SK-N-SH treated with all-trans-retinoic acid at 6 μM for 48 hours (cell line): ENCODE data around the gene ABCC12.

Experiments
- ATAC-seq: fragments of 200-7000 bp; cut with Tn5 transposase; 3 replicates; pipeline ENCODE4 v1.9.1; 2020; ENCODE audit warnings: mild to moderate bottlenecking, moderate library complexity
- ARNTL ChIP-seq: fragments of 450-650 bp; formaldehyde crosslinking; IDR thresholded peaks from 2 replicates; pipeline ENCODE4 v1.5.0; 2020; ENCODE audit warnings: low read depth, mild to moderate bottlenecking, moderate library complexity, borderline replicate concordance
- BACH2 ChIP-seq: fragments of 250-450 bp; sonication (Bioruptor Pico); IDR thresholded peaks from 2 replicates; pipeline ENCODE4 v1.9.0; 2021; ENCODE audit warnings: mild to moderate bottlenecking, borderline replicate concordance
- CREB5 ChIP-seq: fragments of 250-450 bp; sonication (Bioruptor Pico); IDR thresholded peaks from 2 replicates; pipeline ENCODE4 v1.5.1; 2020; ENCODE audit warnings: low read depth, mild to moderate bottlenecking, moderate library complexity
- CSDC2 ChIP-seq: fragments of 250-450 bp; sonication (Bioruptor Pico); IDR thresholded peaks from 2 replicates; pipeline ENCODE4 v1.5.0; 2020; ENCODE audit warnings: mild to moderate bottlenecking, moderate library complexity
- CSRNP3 ChIP-seq: fragments of 250-450 bp; sonication (Bioruptor Pico); IDR thresholded peaks from 2 replicates; pipeline ENCODE4 v1.5.1; 2021; ENCODE audit warnings: mild to moderate bottlenecking, moderate library complexity
- ESRRG ChIP-seq: fragments of 250-450 bp; sonication (Bioruptor Pico); IDR thresholded peaks from 2 replicates; pipeline ENCODE4 v1.6.1; 2021; ENCODE audit warnings: mild to moderate bottlenecking
- ISL1 ChIP-seq: fragments of 250-450 bp; sonication (Bioruptor Pico); IDR thresholded peaks from 2 replicates; pipeline ENCODE4 v2.1.2; 2022; ENCODE audit warnings: mild to moderate bottlenecking, moderate library complexity
- OSR1 ChIP-seq: fragments of 250-450 bp; sonication (Bioruptor Pico); IDR thresholded peaks from 2 replicates; pipeline ENCODE4 v1.8.0; 2022; ENCODE audit warnings: moderate library complexity, mild to moderate bottlenecking, inconsistent platforms
- PATZ1 ChIP-seq: fragments of 250-450 bp; sonication (Bioruptor Pico); IDR thresholded peaks from 2 replicates; pipeline ENCODE4 v1.8.0; 2020; ENCODE audit warnings: mild to moderate bottlenecking, moderate library complexity, borderline replicate concordance
- PPARA ChIP-seq: fragments of 250-450 bp; sonication (Bioruptor Pico); IDR thresholded peaks from 2 replicates; pipeline ENCODE4 v1.5.0; 2020; ENCODE audit warnings: mild to moderate bottlenecking, borderline replicate concordance
- RARB ChIP-seq: fragments of 250-450 bp; sonication (Bioruptor Pico); IDR thresholded peaks from 2 replicates; pipeline ENCODE4 v1.8.0; 2021; ENCODE audit warnings: mild to moderate bottlenecking, moderate library complexity
- SNAI2 ChIP-seq: fragments of 250-450 bp; sonication (Bioruptor Pico); IDR thresholded peaks from 2 replicates; pipeline ENCODE4 v1.5.0; 2020; ENCODE audit warnings: mild to moderate bottlenecking, moderate library complexity
- TOX ChIP-seq: fragments of 250-450 bp; sonication (Bioruptor Pico); IDR thresholded peaks from 2 replicates; pipeline ENCODE4 v1.8.0; 2021; ENCODE audit warnings: mild to moderate bottlenecking, moderate library complexity, borderline replicate concordance
- TSHZ2 ChIP-seq: fragments of 250-450 bp; sonication (Bioruptor Pico); IDR thresholded peaks from 2 replicates; pipeline ENCODE4 v1.5.0; 2020; ENCODE audit warnings: mild to moderate bottlenecking, moderate library complexity
- ZC3H10 ChIP-seq: fragments of 250-450 bp; sonication (Bioruptor Pico); IDR thresholded peaks from 2 replicates; pipeline ENCODE4 v1.5.1; 2021; ENCODE audit warnings: mild to moderate bottlenecking, moderate library complexity
- ZFP30 ChIP-seq: fragments of 450-650 bp; formaldehyde crosslinking; IDR thresholded peaks from 2 replicates; pipeline ENCODE4 v1.5.0; 2022; ENCODE audit warnings: mild to moderate bottlenecking, moderate library complexity
- ZNF70 ChIP-seq: fragments of 450-650 bp; formaldehyde crosslinking; IDR thresholded peaks from 2 replicates; pipeline ENCODE4 v1.5.0; 2020; ENCODE audit warnings: mild to moderate bottlenecking, moderate library complexity
- ZNF8 ChIP-seq: fragments of 450-650 bp; formaldehyde crosslinking; IDR thresholded peaks from 2 replicates; pipeline ENCODE4 v1.5.0; 2020; ENCODE audit warnings: mild to moderate bottlenecking, moderate library complexity

ABCC12 gene

GRCh38 chr16:48197294-48197693, 41.5 kb upstream of the ABCC12 start:
- no peak for ATAC-seq
- TF ChIP-seq ESRRG (CRISPR knock-in tag) (no peak), ZNF8 (CRISPR knock-in tag) (no peak), CSDC2 (no peak), SNAI2 (CRISPR knock-in tag) (no peak), CSRNP3 (CRISPR knock-in tag) (no peak), TOX (no peak), ZFP30 (CRISPR knock-in tag) (no peak), ZC3H10 (no peak), CREB5 (no peak), ZNF70 (CRISPR knock-in tag) (no peak), RARB (no peak), PPARA (CRISPR knock-in tag) (no peak)

GRCh38 chr16:48194828-48195556, 39.2 kb upstream of the ABCC12 start:
- no peak; the same call in 2 of the 3 replicates for ATAC-seq
- TF ChIP-seq ZNF8 (CRISPR knock-in tag): no peak
- TF ChIP-seq ZC3H10: no peak
- TF ChIP-seq TOX: no peak
- TF ChIP-seq, all 23 proteins: peak for 0

- no peak for ATAC-seq
- TF ChIP-seq ISL1: no peak
These were observed 38.1 kb upstream of the ABCC12 start for GRCh38 chr16:48193846-48194245.

GRCh38 chr16:48188449-48189102, 32.8 kb upstream of the ABCC12 start:
- ATAC-seq: no peak
- TF ChIP-seq OSR1 (CRISPR knock-in tag) (no peak), CSRNP3 (CRISPR knock-in tag) (no peak)

GRCh38 chr16:48187779-48188178, 32.0 kb upstream of the ABCC12 start:
- no peak for ATAC-seq
- TF ChIP-seq ZNF8 (CRISPR knock-in tag) (no peak), RARB (no peak), PPARA (CRISPR knock-in tag) (no peak), PATZ1 (CRISPR knock-in tag) (no peak), TSHZ2 (CRISPR knock-in tag) (no peak), ZC3H10 (no peak), TOX (no peak), BACH2 (CRISPR knock-in tag) (no peak), ZFP30 (CRISPR knock-in tag) (no peak), ARNTL (CRISPR knock-in tag) (no peak)
